GM21381 (cell line): ENCODE results near the gene CRYGN.

Experiments used
- ATAC-seq: cut with Tn5 transposase; IDR thresholded peaks from one replicate; pipeline ENCODE4 v1.9.1; 2021; ENCODE audit warnings: mild to moderate bottlenecking, moderate library complexity; ENCODE audit not compliant: unreplicated experiment

The CRYGN gene

DNA sequence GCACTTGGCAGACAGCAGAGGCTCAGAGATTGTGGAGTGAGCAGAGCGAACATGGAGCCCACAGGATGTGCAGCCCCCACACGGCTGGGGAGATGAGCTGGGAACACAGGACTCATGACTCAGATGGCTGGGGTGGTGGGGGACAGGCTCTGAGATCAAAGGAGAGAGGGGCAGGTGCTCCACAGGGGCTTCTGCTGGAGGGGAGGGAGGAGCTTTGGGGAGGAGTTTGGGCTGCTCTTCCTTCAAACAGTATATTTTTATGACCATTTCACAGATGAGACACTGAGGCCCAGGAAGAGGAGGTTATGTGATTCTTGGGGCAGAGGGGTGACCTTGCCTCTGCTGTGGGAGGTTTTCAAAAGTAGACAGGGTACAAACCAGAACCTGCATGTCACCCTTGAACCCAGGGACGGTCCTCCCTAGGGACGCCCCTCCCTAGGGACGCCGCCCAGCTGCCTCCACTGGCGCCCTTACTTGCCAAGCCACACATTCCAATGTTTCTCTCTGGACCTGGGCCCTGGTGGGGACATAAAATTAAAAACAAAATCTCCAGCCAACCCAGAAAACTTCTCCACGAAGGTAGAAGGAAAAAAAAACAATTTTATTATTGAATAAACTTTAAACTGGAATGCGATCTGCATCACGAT is 981 bp upstream of the CRYGN start:
- ATAC-seq = no peak

DNA sequence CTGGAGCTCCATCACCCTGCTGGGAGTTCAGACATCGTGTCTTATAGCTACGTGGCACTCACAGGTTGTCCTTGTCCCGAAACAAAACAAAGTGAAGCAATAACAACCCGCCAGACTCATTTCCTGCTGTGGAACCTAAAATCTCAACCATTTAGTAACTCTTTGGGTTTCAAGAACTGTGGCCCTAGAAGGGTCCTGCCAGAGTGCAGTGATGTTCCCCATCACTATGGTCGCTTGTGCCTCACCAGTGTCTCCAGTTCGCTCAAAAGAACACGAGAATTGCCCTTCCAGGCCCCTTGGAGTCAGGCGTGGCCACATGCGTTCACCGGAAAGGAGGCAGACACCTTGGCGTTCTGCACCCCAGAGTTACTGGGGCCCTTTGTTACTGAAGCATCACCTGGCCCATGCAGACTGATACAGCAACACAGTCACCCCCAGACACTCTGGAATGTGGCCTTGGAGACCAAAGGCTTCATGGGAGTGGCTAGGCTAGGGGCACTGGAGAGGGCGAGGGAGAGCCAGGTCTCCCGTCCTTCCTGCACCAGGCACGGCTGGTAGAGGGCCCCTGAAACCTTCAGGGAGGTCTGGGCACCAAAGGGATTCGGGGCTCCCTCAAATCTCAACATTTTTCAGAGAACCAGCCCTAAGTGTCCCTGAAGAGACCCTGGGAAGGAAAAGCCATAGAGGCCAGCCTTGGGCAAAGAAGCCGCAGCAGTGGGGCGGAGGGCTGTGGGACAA is 908 bp downstream of the CRYGN start:
- no peak for ATAC-seq

DNA sequence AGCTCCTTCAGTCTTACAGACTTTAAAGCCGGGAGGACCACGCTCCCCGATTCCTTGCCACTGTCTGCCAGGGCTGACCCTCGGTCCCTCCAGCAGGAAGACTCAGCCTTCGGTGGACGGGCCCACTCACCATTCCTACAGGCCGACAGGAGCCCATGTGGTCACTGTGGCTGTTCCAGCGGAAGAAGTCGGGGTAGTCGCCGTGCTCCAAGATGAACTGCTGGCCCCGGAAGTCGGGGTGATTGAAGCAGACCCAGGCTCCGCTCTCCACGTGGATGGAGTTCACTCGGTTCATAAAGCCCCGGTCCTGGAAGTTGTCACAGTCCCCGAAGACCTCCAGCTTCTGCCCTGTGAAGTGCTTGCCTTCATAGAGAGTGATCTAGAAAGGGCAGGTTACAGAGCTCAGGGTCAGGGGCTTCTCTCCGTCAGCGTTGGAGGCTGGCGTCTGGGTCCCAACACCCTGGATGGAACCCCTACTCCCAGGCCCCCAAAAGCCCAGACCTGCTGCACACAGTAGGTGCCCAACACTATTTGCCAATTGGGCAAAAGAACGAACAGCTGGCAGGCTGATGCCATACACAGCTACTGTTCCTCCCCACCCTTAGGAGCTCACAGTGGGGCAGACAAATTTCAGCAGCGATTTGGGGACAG is 1.9 kb downstream of the CRYGN start:
- no peak for ATAC-seq

DNA sequence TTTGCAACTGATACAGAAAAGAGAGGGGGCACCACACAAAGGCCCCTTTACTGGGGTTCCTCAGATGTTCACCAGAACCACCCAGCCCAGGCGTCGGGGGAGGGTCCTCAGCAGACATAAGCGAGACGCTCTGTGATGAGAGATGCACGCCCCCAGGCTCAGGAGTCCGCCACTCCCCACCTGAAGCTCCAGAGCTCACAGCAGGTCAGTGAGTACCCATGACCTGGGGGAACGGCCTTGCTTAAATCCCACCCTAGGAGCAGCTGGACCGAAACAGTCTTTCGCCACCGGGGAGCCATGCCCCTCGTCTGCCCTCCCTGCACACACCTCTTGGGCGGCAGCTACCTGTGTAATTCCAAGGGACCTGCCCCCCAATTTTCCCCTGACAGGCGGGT is 2.8 kb downstream of the CRYGN start:
- ATAC-seq = no peak

DNA sequence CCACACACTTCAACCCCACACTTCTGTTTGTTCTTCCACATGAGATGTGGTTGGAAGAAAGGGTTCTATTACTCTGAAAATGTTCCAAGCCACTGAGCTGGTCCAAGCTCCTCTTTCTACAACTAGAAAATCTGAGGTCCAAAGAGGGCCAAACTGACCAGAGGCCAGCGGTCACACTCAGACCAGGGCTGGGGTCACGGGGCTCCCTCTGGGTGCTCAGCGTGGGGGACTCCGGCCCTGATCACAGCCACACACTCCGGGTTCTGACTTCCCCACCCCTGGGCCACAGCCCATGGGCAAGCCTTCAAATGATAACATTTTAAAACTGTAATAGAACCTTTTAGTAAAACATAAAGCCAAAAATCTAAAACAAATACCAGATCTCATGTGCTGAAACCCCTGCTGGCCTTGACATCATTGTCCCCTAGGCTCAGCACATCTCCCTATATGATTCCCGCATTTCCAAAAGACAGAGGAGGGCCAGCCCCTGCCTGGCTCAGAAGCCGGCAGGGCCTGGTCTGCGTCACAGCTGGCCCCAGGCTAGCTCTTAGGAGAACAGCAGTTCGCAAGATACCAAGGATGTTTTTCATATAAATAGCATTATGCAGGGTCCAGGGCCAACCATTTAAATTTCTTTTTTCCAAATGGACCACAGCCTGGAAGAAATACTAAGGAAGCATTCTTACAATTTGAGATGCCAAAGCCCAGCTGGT is 3.3 kb downstream of the CRYGN start:
- ATAC-seq = no peak

DNA sequence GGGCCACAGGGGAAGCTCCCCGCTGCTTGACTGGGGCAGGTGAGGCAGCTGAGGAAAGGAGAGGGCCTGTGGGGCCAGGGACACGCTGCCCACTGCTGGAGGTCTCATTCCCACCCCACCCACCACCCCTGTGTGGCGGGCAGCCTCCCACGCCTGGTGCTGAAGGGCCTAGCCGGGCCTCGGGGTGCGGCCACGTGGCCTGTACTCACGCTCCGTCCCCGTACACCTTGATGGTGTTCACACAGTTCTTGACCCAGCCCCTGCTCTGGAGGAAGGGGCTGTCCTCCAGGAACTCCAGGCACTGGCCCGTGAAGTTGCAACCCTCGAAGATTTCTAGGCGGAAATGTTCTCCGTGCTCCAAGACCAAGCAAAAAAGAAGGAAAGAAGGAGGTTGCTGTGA is 4.0 kb downstream of the CRYGN start:
- no peak for ATAC-seq

DNA sequence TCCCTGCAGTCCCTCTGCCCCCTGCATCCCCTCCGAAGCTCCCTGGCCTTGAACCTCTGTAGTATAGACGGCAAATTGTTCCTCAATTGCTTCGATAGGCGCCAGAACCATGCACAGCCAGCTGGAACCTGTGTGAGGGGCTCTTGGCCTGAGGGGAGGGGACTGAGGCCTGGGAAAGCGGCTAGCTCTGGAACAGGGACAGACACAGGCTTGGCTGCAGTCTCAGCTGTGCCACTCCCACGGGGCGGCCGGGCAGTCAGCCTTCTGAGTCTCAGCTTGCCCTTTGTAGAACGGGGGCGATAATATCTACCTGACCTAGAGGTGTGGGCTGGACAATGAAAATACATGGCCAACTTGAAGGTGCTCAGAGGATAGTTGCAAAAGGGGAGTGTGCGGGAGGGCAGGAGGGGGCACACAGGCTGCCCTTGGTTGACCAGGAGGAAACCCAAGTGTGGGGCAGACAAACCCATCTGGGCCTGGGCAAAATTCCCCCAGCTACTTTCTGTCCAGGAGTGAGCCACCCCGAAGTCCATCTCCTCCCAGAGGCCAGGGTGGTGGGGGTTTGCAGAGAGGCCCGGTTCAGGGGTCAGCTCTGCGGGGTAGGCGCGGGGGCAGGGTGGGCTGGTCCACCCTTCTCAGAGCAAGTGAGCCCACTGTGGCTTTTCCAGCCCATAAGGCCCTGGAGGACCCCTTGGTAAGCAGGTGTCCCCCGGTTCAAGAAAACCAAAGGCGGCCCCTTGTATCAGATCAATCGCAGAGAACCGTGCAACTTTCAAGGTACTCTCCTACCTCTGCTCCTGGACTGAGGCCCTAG is 4.6 kb downstream of the CRYGN start:
- ATAC-seq = no peak

DNA sequence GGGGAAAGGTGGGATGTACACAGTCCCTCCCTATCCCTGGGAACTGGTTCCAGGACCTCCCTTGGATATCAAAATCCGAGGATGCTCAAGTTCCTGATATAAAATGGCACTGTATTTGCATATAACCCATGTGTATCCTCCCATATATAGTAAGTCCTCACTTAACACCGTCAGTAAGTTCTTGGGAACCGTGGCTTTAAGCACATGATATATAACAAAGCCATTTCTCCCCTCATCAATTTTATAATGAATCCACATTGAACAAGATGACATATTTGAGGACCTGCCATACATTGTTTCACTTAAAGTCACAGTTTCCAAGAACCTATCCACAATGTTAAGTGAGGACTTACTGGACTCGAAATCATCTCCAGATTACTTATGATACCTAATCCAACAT is 5.4 kb downstream of the CRYGN start:
- no peak for ATAC-seq

DNA sequence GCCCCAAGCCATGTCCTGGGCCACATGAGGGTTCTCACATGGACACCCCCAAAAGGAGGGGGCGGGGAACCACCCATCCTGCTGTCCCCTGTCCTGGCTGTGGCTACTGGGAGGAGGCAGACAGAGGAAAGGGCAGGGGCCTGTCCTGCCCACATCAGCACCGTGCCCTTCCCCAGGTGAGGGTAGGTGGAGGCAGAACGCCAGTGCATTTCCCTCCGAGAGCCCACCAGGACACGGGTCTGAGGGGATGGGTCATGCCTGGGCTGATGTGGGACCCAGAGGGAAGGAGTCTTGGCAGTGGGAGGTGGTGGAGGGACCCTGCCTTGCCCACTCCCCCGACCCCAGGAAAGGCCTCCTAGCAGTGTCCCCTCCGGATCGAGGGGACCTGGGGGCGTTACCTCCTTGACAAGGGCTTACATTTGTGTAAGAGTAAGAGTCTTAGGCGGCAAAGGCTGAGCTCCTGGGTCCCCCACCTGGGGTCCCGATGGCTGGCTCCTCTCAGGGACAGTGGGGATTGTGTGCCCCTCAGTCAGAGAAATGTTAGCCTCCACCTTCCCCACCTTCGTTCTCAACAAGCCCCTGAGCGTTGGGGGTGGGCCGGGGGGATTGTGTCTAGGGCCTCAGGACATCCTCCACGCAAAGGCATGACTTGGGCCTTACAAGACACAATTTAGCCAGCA is 6.1 kb downstream of the CRYGN start:
- no peak for ATAC-seq

DNA sequence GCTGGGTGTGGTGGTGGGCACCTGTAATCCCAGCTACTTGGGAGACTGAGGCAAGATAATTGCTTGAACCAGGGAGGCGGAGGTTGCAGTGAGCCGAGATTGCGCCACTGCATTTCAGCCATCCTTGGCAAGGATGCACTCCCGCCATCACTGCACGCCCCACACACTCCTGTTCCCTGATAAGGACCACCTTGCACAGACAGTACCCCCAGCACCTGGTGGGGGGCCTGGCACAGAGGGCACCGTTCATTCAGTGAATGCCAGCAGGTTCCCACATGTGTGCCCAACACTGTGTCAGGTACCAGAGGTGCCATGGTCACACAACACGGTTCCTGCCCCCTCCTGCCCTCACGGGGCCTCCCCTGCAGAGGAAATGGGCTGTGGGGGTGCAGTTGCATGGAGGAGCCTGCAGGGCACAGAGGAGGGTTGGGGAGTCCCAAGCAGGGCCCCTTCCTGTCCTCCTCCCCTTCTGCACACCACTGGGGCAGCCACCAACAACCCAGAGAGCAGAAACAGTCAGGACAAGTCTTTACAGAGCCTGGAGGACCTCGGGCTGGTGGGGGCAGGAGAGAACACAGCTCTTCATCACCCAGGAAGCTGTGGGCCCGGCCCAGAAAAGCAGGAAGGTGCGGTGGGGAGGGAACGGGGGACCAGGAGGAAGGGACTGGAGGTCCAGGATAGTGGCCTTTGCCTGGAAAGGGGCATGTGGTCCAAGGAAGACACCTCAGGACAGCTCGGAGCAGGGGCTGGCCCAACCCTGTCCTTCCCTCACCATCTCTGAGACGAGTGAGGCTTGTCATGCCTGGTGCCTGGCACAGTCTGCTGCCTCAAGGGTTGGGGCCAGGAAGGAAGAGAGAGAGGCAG is 7.1 kb downstream of the CRYGN start:
- peak; percentile 73 for ATAC-seq

DNA sequence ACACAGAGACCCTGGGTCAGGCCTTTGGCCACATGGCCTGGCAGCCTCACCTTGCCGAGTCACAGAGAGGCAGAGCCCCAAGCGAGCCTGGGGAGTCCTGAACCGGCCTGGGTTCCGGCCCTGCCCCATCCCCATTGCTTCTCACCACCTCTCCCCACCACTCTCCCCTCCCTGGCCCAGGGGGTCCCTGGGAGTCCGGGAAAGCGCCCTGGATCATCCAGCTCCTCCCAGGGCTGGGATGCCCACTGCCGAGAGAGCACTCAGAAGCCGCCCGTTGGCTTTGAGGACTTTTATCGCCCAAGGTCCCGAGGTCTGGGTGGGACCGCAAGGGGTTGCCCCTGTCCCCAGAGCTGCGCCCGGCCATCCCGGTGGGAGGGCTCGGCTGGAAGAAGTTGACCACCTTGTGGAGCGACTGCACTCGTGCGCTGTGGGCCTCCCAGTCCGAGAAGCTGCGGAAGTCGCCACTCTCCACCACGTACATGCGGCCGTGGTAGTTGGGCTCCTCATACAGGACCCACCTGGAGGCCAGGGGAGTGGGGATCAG is 8.1 kb downstream of the CRYGN start:
- no peak for ATAC-seq

DNA sequence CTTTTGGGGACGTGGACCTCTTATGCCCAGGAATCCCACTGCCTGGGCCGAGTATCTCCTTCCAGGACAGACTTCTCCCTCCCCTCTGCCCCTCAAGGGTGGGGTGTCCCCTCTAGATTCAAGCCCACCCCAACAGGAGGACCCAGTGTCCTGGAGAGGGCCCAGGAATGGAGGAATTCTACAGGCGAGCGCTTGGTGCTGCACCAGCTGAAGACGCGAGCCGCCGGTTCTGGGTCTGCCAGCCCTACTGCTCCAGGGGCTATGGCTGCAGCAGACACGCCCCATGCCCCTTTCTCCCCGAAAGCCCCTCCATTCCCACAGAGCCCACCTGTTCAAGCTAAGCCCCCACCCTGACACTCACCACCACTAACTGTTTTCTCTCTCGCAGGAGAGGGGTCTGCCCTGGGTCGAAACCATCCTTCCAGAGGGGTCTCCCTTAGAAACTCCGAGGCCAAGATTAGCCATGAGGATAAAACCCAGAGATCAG is 8.6 kb downstream of the CRYGN start:
- no peak for ATAC-seq

DNA sequence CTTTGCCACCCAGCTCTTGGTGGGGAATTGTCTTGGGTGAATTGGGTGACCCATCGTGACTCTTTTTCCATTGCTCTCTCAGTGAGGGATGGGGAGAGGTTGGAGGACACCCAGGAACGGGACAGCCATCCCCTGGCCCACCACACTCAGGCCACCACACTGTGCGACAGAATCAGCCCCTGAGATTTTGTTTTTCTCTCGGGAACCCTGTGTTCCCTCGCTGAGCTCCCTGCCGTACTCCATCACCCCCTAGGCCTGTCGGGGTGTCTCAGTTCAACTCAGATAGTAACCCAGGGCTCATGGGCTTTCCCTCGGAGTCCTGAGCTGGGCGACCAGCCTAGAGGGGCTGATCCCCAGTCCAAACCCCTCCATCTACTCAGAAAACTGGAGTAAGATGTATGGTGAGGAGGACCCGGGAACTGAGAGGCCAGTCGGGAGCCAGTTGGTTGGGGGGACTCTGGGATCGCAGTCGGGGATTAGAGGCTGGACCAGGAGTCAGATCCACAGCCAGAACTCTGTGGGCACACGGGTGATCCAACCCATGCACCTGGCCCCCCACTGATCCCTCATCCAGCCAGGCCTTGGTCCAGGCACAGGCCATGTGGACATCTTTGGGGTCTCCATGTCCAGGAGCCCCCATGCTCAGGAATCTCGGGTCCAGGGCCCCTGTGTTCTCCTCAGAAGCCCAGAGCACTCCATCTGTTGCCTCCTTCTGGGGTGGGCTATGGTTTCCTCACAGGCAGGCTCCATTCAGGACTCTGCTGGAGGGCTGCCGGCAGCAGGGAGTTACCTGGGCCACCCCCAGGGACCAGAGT is 9.3 kb downstream of the CRYGN start:
- ATAC-seq = no peak

DNA sequence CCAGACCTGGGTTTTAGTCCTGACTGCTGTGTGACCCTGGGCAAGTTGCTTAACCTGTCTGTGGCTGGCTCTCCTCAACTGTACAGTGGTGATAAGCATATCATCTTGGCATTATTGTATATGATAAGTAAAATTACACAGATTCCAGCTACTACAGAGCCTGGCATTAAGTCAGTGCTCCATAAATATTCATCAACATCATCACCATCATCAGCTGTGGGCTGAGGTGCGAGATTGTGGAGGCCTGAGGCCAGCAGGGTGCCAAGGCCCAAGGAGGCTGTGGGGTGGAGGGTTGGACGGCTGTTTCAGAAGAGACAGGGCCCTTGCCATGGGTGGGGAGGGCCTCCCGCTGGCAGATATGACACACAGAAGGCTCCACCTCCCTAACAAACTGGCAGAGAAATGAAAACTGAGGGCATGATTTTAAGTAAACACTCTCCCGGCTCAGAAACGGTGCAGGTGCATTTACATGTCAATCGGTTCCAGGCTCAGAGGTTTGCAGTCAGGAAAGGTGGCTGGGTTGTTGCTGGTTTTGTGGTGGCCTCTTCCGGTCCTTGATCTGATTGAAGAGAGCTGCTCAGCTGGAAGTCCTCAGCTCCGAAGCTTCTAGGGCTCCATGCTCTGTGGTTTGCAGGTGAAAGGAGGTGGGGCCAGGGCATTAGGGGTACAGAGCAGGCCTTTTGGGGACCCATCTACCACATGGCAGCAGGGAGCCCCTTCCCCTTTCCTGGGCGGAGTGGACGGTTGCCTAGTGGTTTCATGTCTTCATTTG is 10.2 kb downstream of the CRYGN start:
- ATAC-seq = no peak

DNA sequence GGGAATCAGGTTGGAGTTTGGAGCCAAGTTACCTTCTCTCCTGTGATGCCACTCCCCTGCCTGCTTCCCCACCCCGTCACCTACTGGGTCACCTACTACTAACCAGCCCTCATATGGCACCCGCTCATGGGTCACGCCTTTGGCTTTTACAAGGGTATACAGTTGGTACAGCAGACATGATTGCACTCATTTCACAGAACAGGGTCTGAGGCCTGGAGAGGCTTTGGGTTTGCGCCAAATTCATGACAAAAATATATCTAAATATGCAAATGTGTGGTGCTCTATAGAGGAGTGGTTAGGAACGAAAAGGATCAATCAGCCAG is 10.7 kb downstream of the CRYGN start:
- no peak for ATAC-seq

DNA sequence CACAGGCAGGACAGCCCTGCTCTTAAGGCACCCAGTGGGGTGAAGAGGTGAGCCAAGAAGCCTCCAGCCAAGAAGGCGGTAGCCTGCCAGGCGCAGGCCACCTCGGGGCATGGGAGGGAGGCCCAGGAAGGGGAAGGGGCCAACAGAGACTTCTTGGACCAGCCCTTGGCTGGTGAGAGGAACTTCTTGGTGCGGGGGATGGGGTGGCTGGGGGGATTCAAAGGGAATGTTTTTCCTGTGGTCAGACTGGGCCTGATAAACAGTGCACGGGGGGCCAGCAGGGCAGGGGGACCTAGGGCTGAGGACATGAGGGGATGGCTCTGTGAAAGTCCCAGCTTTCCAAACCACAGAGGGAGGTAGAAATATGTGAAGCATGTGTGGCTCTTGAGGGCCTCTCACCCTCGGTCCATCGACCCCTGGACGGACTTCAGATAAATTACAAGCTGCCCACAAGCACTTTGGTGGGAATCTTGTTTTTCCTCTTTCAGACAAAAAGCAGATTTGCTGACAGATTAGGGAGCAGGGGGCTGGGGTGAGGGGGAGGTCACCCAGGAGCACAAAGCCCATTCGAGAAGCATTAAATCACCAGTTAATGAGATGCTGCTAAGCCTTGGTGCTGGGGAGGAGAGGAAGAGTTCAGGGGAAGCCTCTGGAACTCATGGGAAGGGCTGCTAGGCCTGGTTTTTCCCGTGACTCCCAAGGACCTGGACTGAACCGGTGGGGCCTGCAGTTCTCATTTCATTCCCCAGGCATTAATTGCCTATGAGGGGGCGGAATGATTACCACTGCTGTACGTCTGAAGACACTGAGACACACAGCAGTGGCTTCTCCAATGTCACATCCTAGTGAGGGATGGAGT is 11.3 kb downstream of the CRYGN start:
- ATAC-seq = no peak
